OCI-LY7 (cell line): ENCODE data around the gene KRTAP5-4. TPM values are rescaled to one million over a fixed set of nuclear protein-coding genes. Genes with fewer than 3 reads are reported as not detected.

Experiments
- BruUV-seq: library from RNA; stranded (reverse); fragments of 400-500 nt; replicated peaks from 2 replicates; lab custom pipeline; 2021; lab: Mats Ljungman, UMichigan
- CTCF ChIA-PET: fragments of 300-600 bp; sonication (Branson Sonifier 250); formaldehyde crosslinking; loops from one replicate; lab custom pipeline; 2022; ENCODE audit warnings: antibody characterized with exemption; ENCODE audit not compliant: unreplicated experiment; lab: Charles Lee
- POLR2A ChIA-PET: fragments of 300-600 bp; sonication (Branson Sonifier 250); formaldehyde crosslinking; loops from one replicate; lab custom pipeline; 2022; ENCODE audit warnings: antibody characterized with exemption; lab: Charles Lee
- DNase-seq: peaks from one replicate; pipeline ENCODE4 v3.0.0-alpha.2; 2015; ENCODE audit warnings: low spot score
- H2AFZ ChIP-seq: fragments of 200-600 bp; sonication (generic), shearing (Covaris generic); 2 replicates; pipeline ENCODE4 v1.6.1; 2014; ENCODE audit warnings: mild to moderate bottlenecking, antibody characterized with exemption, low read length, moderate library complexity
- H3K27ac ChIP-seq: fragments of 200-600 bp; sonication (generic); 2 replicates; pipeline ENCODE4 v1.5.1; 2014; ENCODE audit warnings: mixed run types, low read depth, mild to moderate bottlenecking, moderate library complexity, low read length, inconsistent platforms; ENCODE audit not compliant: poor library complexity, severe bottlenecking
- H3K36me3 ChIP-seq: fragments of 200-600 bp; sonication (generic); 2 replicates; pipeline ENCODE4 v1.6.1; 2014; ENCODE audit warnings: mild to moderate bottlenecking, antibody characterized with exemption, low read length, moderate library complexity, mixed read lengths; ENCODE audit not compliant: insufficient read depth
- H3K4me1 ChIP-seq: fragments of 200-600 bp; sonication (generic); 2 replicates; pipeline ENCODE4 v1.5.1; 2014; ENCODE audit warnings: mild to moderate bottlenecking, low read length; ENCODE audit not compliant: insufficient read depth, poor library complexity, severe bottlenecking
- H3K4me2 ChIP-seq: fragments of 200-600 bp; sonication (generic); 2 replicates; pipeline ENCODE4 v1.6.1; 2014; ENCODE audit warnings: mild to moderate bottlenecking, low read length
- H3K4me3 ChIP-seq: fragments of 200-600 bp; sonication (generic); 2 replicates; pipeline ENCODE4 v1.5.1; 2014; ENCODE audit warnings: mild to moderate bottlenecking, low read depth, low read length; ENCODE audit not compliant: poor library complexity, severe bottlenecking
- H3K79me2 ChIP-seq: fragments of 200-600 bp; sonication (generic); 2 replicates; pipeline ENCODE4 v1.6.1; 2016; ENCODE audit warnings: low read depth, mild to moderate bottlenecking, low read length, moderate library complexity, mixed read lengths; ENCODE audit not compliant: insufficient read depth
- H3K9me2 ChIP-seq: fragments of 200-600 bp; sonication (generic); 2 replicates; pipeline ENCODE4 v1.6.1; 2016; ENCODE audit warnings: mild to moderate bottlenecking, low read length, mixed read lengths; ENCODE audit not compliant: insufficient read depth
- H3K9me3 ChIP-seq: fragments of 200-600 bp; sonication (generic); 2 replicates; pipeline ENCODE4 v1.6.1; 2014; ENCODE audit warnings: mild to moderate bottlenecking, mixed run types, low read length, mixed read lengths
- H4K20me1 ChIP-seq: fragments of 200-600 bp; sonication (generic); 2 replicates; pipeline ENCODE4 v1.6.1; 2014; ENCODE audit warnings: mild to moderate bottlenecking, antibody characterized with exemption, low read length, moderate library complexity, mixed read lengths; ENCODE audit not compliant: insufficient read depth
- EZH2phosphoT487 ChIP-seq: fragments of 200-600 bp; sonication (generic); IDR thresholded peaks from 2 replicates; pipeline ENCODE4 v1.6.1; 2018; ENCODE audit warnings: low read depth, borderline replicate concordance, mild to moderate bottlenecking, mixed run types, antibody characterized with exemption, low read length, moderate library complexity, mixed read lengths
- intact Hi-C: fragments of 100-400 bp; cut with micrococcal nuclease; formaldehyde crosslinking; loops from one replicate; pipeline ENCODE4 v1.10.0; 2022; ENCODE audit not compliant: unreplicated experiment
- total RNA-seq, 2 experiments: library from RNA; depleted of rRNA in 1 of 2; stranded (reverse); fragments of >200 nt in 1 of 2; shearing (Covaris generic) in 1 of 2; gene quantifications; 2 replicates each; pipeline ENCODE4 v1.2.3, GENCODE V29; 2014 to 2022
- TF ChIP-seq, protein P1 (sequence below): fragments of 200-600 bp; sonication (generic); conservative IDR thresholded peaks from 2 replicates; pipeline ENCODE4 v1.5.1; 2014; ENCODE audit warnings: mild to moderate bottlenecking, antibody characterized with exemption, low read length, moderate library complexity, mixed read lengths

The KRTAP5-4 gene
- total RNA-seq, 2 experiments from 2014 or later: not detected

DNA sequence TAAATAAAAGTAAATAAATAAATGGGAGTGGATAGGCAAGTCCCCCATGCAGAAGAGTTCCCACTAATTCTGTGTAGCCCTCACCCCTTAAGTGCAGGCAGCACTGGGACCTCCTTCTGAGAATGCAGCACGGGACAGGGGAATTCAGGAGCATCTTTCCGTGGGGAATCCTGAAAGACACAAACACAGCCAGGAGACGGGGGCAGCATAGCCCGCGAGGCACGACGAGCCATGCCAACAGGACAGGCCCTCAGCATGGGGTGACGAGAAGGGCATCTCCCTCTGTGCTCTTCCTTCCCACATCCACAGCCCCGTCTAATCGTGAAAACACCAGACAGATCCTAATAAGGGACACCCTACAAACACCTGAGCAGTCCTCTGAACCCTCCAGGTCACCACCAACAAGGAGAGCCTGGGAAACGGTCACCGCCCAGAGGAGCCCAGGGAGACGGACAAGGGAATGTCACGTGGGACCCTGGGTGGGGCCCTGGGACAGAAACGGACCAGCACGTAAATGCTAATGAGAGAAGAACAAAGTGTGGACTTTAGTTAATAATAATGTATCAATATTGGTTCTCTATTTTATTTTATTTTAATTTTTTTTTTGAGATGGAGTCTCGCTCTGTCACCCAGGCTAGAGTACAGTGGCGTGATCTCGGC is 14.5 kb upstream of the KRTAP5-4 start:
- ChIA-PET CTCF (no interaction called here), POLR2A (no interaction called here)
- H3K9me3 ChIP-seq: no peaks in the 10 kb centered on the region
- no peaks in the 10 kb centered on the region for H3K9me2 ChIP-seq
- no peaks in the 10 kb centered on the region for H3K36me3 ChIP-seq
- H4K20me1 ChIP-seq: no peaks in the 10 kb centered on the region
- H3K79me2 ChIP-seq: no peaks in the 10 kb centered on the region
- H3K4me1 ChIP-seq: no peaks in the 10 kb centered on the region
- H2AFZ ChIP-seq: no peak overlapping the region
- no peak for TF ChIP-seq EZH2phosphoT487
- TF ChIP-seq, protein P1, sequence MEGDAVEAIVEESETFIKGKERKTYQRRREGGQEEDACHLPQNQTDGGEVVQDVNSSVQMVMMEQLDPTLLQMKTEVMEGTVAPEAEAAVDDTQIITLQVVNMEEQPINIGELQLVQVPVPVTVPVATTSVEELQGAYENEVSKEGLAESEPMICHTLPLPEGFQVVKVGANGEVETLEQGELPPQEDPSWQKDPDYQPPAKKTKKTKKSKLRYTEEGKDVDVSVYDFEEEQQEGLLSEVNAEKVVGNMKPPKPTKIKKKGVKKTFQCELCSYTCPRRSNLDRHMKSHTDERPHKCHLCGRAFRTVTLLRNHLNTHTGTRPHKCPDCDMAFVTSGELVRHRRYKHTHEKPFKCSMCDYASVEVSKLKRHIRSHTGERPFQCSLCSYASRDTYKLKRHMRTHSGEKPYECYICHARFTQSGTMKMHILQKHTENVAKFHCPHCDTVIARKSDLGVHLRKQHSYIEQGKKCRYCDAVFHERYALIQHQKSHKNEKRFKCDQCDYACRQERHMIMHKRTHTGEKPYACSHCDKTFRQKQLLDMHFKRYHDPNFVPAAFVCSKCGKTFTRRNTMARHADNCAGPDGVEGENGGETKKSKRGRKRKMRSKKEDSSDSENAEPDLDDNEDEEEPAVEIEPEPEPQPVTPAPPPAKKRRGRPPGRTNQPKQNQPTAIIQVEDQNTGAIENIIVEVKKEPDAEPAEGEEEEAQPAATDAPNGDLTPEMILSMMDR: no peak
- no peak overlapping the region for H3K4me3 ChIP-seq
- no peak overlapping the region for H3K27ac ChIP-seq
- BruUV-seq: no TSS peak
- no peak for DNase-seq
- intact Hi-C loops: no loop called here
- H3K4me2 ChIP-seq: no peak overlapping the region

DNA sequence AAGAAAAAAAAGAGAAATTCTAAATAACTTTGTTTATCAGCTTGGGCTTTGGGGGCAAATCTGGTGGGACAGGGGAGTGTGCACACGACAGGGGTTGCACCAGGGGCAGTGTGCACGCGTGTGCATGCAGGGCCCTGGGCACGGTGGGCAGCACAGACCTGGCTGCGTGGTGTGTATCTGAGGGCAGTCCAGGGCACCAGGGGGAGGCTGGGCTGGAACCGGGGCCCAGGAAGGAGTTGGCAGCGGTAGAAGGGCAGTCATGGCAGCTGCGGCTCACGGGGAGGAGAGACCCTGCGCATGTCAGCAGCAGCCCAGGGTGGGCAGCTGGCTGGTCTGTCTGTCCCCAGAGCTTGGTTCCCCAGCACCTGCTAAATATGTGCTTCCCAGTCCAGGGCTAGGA is 11.9 kb upstream of the KRTAP5-4 start:
- Histone ChIP-seq H3K9me3 (no peaks in the 10 kb centered on the region), H3K79me2 (no peaks in the 10 kb centered on the region), H3K4me3 (no peak overlapping the region), H3K27ac (no peak overlapping the region), H3K4me2 (no peak overlapping the region), H3K36me3 (no peaks in the 10 kb centered on the region), H2AFZ (no peak overlapping the region), H3K9me2 (no peaks in the 10 kb centered on the region), H4K20me1 (no peaks in the 10 kb centered on the region), H3K4me1 (no peaks in the 10 kb centered on the region)
- no peak for DNase-seq
- intact Hi-C loops: no loop called here
- POLR2A ChIA-PET: no interaction called here
- TF ChIP-seq, protein P1: no peak
- no peak for TF ChIP-seq EZH2phosphoT487
- BruUV-seq: no TSS peak
- CTCF ChIA-PET: no interaction called here

DNA sequence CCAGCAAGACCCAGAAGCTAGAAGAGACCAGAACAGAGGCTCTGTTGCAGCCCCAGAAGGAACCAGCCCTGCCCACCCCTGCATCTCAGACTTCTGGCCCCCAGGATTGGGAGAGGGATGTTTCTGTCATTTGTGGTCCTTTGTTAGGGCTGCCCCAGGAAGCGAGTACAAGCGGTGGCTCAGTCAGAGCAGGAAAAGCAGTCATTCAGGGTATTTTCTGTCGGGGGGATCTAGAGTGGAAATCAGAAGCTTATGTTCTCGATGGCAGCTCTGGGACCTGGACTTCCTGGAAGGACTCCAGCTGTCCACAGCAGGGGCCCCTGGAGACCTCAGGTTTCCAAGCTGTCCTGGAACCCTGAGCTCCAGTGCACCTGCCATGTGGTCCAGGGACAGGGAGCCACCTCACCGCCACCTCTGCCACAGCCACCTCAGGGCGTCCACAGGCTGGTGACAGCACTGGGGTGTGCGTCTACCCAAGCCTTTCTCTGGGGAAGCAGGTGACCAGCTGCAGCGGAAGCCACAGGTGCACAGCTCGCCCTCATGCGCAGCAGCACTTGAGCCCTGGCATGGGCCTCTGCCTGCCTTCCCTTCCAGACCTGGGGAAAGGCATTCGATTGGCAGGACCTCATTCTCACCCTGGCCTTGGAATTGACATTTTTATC is 10.2 kb upstream of the KRTAP5-4 start:
- no peaks in the 10 kb centered on the region for H3K9me2 ChIP-seq
- no peak overlapping the region for H2AFZ ChIP-seq
- no peak overlapping the region for H3K4me2 ChIP-seq
- H3K9me3 ChIP-seq: no peaks in the 10 kb centered on the region
- ChIA-PET POLR2A (no interaction called here), CTCF (no interaction called here)
- no peaks in the 10 kb centered on the region for H3K36me3 ChIP-seq
- no TSS peak for BruUV-seq
- no peak for DNase-seq
- TF ChIP-seq, protein P1: no peak
- no peak for TF ChIP-seq EZH2phosphoT487
- no peaks in the 10 kb centered on the region for H3K79me2 ChIP-seq
- H3K4me1 ChIP-seq: no peaks in the 10 kb centered on the region
- intact Hi-C loops: no loop called here
- no peak overlapping the region for H3K27ac ChIP-seq
- no peaks in the 10 kb centered on the region for H4K20me1 ChIP-seq
- no peak overlapping the region for H3K4me3 ChIP-seq
